NT2/D1 (cell line): ENCODE data around the gene CATSPERD.
A peak's percentile ranks its signal among the peaks of the same experiment; 100 is the strongest.

Source experiments
- DNase-seq: peaks from one replicate; pipeline ENCODE4 v3.0.0-alpha.2; 2011; ENCODE audit warnings: low read depth, low spot score
- H3K27me3 ChIP-seq: 2 replicates; pipeline ENCODE4 v1.6.0; 2011; ENCODE audit warnings: mild to moderate bottlenecking; ENCODE audit not compliant: insufficient read length, insufficient read depth
- H3K36me3 ChIP-seq: 2 replicates; pipeline ENCODE4 v1.6.1; 2011; ENCODE audit warnings: mild to moderate bottlenecking, low read length, mixed read lengths; ENCODE audit not compliant: insufficient read depth, insufficient read length
- H3K4me1 ChIP-seq: 2 replicates; pipeline ENCODE4 v1.5.1; 2011; ENCODE audit not compliant: insufficient read depth, insufficient read length
- H3K4me3 ChIP-seq: 2 replicates; pipeline ENCODE4 v1.5.1; 2011; ENCODE audit warnings: low read depth; ENCODE audit not compliant: insufficient read length
- H3K9ac ChIP-seq: 2 replicates; pipeline ENCODE4 v1.6.0; 2011; ENCODE audit warnings: low read depth; ENCODE audit not compliant: insufficient read length
- H3K9me3 ChIP-seq: 2 replicates; pipeline ENCODE4 v1.5.1; 2011; ENCODE audit warnings: mild to moderate bottlenecking, low read length; ENCODE audit not compliant: insufficient read depth
- SUZ12 ChIP-seq: IDR thresholded peaks from 2 replicates; pipeline ENCODE4 v1.6.1; 2011; ENCODE audit not compliant: insufficient read length, insufficient read depth; ENCODE audit errors: extremely low read depth
- YY1 ChIP-seq: IDR thresholded peaks from 2 replicates; pipeline ENCODE4 v1.6.1; 2011; ENCODE audit not compliant: insufficient read length, insufficient read depth
- ZNF274 ChIP-seq: IDR thresholded peaks from 2 replicates; pipeline ENCODE4 v1.6.1; 2011; ENCODE audit warnings: mild to moderate bottlenecking, low read depth, low read length

CATSPERD gene

GRCh38 chr19:5825178-5825577, 104.7 kb downstream of the CATSPERD start:
- Histone ChIP-seq H3K4me1 (peaks cover 22% of the 10 kb centered on the region), H3K27me3 (no peaks in the 10 kb centered on the region), H3K9me3 (no peaks in the 10 kb centered on the region), H3K36me3 (no peaks in the 10 kb centered on the region), H3K4me3 (no peak overlapping the region), H3K9ac (peak overlapping the region; percentile 42)
- DNase-seq: no peak
- no peak for TF ChIP-seq YY1
- TF ChIP-seq ZNF274: no peak

DNA sequence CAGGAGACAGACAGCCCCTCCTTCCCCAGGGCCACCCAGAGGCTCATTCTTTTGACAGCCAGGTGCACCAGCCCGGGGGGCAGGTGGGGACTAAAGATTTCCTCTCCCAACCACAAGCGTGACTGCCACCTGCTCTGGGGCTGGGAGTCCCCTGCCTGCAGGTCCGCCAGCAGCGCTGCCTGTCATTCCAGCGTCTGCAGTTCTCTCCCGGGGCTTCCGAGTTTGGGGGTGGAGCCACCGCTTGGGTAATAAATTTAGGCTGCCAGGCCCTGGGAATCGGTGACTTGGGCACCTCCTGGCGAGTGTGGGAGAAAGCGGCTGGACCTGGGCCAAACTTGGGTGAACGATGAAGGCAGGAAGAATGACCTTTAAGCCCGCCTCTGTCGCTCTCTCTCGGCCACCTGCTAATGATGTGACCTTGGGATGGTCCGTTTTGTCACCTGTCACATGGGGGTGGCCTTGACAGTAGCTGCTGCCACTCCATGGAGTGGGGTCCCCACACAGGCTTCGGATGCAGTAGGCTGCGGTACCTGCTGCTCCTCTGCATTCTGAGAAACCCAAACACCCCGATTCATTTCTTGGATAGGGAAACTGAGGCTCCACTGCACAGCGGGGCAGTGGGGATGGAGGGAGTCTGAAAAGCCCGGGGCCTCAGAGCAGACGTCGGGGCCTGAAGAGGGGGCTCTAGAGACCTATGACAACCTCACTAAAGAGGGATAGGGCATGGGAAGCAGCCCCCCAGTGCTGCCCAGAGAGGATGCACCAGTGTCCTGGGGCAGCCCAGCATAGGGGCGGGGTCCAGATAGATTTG, 106.3 kb downstream of the CATSPERD start:
- peaks cover 22% of the 10 kb centered on the region for H3K4me1 ChIP-seq
- no peaks in the 10 kb centered on the region for H3K36me3 ChIP-seq
- DNase-seq: no peak
- no peak overlapping the region for H3K4me3 ChIP-seq
- no peak overlapping the region for H3K9ac ChIP-seq
- TF ChIP-seq ZNF274 (no peak), YY1 (no peak), SUZ12 (no peak)
- H3K9me3 ChIP-seq: no peaks in the 10 kb centered on the region
- H3K27me3 ChIP-seq: no peaks in the 10 kb centered on the region

DNA sequence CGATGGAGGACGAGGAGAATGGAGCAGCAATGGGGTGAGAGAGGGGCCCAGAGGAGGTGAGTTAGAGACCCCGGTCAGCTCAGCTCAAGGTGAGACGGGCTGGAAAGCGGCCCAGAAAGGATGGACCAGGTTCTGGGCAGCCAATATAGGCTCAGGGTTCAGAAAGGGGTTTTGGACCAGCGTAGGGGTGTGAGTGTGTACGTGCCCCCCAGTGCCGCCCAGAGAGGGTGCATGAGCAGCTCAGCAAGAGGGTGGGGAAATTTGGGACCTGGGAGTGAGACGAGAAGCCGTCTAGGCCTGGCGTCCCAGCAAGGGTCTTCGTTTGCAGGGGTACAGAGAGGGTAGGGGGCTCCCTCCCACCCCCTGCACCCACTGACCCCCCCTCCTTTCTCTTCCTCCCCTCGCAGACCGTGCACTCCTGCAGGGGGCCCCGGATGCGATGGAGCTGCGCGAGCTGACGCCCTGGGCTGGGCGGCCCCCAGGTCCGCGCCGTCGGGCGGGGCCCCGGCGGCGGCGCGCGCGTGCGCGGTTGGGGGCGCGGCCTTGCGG, 107.0 kb downstream of the CATSPERD start:
- H3K27me3 ChIP-seq: no peaks in the 10 kb centered on the region
- no peak for DNase-seq
- H3K9ac ChIP-seq: peak overlapping the region; percentile 72

GRCh38 chr19:5827891-5828660, 107.6 kb downstream of the CATSPERD start:
- H3K4me3 ChIP-seq: peak overlapping the region; percentile 97
- H3K9me3 ChIP-seq: no peaks in the 10 kb centered on the region
- no peaks in the 10 kb centered on the region for H3K36me3 ChIP-seq
- peak; percentile 89 for DNase-seq
- peak overlapping the region; percentile 100 for H3K9ac ChIP-seq
- H3K27me3 ChIP-seq: no peaks in the 10 kb centered on the region
- no peak for TF ChIP-seq SUZ12
- no peak for TF ChIP-seq YY1
- no peak for TF ChIP-seq ZNF274
- H3K4me1 ChIP-seq: peaks cover 22% of the 10 kb centered on the region

More for the DNA sequence above, 107.0 kb downstream of the CATSPERD start:
- H3K4me3 ChIP-seq: peak overlapping the region; percentile 97
- peaks cover 22% of the 10 kb centered on the region for H3K4me1 ChIP-seq
- TF ChIP-seq ZNF274 (no peak), SUZ12 (no peak), YY1 (no peak)
- H3K9me3 ChIP-seq: no peaks in the 10 kb centered on the region
- H3K36me3 ChIP-seq: no peaks in the 10 kb centered on the region
